Measurements from ENCODE around the gene PITPNC1. TPM values are rescaled to one million over a fixed set of nuclear protein-coding genes. Genes with fewer than 3 reads are reported as not detected.

PITPNC1 gene
- polyA plus RNA-seq, 1 donor from 2014 or later, result 18.8 TPM

DNA sequence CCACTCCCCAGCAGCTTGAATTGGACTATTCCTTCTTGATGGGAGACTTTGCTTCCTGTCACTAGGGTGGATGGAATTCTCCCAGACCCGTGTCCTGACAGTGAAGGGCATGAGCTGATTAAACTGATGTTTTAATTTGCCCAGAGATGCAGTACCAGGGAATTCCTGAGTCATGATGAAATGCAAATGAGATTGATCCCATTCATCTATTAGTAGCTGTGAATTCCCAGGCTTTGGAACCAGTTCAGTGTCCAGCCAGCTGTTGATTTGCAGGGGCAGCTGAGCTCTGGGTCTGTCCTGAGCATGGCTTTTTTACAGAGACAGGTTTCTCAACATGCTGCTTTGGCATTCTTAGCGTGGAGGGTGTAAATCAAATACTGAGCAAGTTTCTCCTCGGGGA lies 157.9 kb downstream of the PITPNC1 start:
- Histone ChIP-seq H3K9ac (ENCODE audit: low read length) (no peak overlapping the region), H3K9me2 (ENCODE audit: insufficient read depth, low read length) (no peaks in the 10 kb centered on the region), H3K4me2 (ENCODE audit: low read length) (no peak overlapping the region), H3K4me3 (ENCODE audit: low read length) (no peak overlapping the region), H3F3A (ENCODE audit: insufficient read depth, low read length, poor library complexity, severe bottlenecking) (no peaks in the 10 kb centered on the region), H4K20me1 (ENCODE audit: insufficient read depth) (no peaks in the 10 kb centered on the region), H3K27me3 (ENCODE audit: insufficient read depth, low read depth, low read length) (no peaks in the 10 kb centered on the region), H3K27ac (ENCODE audit: low read length) (no peak overlapping the region), H2AFZ (ENCODE audit: low read depth, low read length) (no peak overlapping the region), H3K79me2 (replicated peaks; ENCODE audit: insufficient read depth, low read length) (no peaks in the 10 kb centered on the region), H3K36me3 (ENCODE audit: insufficient read depth, low read length) (no peaks in the 10 kb centered on the region), H3K9me3 (ENCODE audit: low read length) (no peaks in the 10 kb centered on the region)
- TF ChIP-seq POLR2AphosphoS5 (IDR thresholded peaks at IDR 0.05) (no peak), SMC3 (conservative IDR thresholded peaks at IDR 0.05; ENCODE audit: poor library complexity) (no peak)

DNA sequence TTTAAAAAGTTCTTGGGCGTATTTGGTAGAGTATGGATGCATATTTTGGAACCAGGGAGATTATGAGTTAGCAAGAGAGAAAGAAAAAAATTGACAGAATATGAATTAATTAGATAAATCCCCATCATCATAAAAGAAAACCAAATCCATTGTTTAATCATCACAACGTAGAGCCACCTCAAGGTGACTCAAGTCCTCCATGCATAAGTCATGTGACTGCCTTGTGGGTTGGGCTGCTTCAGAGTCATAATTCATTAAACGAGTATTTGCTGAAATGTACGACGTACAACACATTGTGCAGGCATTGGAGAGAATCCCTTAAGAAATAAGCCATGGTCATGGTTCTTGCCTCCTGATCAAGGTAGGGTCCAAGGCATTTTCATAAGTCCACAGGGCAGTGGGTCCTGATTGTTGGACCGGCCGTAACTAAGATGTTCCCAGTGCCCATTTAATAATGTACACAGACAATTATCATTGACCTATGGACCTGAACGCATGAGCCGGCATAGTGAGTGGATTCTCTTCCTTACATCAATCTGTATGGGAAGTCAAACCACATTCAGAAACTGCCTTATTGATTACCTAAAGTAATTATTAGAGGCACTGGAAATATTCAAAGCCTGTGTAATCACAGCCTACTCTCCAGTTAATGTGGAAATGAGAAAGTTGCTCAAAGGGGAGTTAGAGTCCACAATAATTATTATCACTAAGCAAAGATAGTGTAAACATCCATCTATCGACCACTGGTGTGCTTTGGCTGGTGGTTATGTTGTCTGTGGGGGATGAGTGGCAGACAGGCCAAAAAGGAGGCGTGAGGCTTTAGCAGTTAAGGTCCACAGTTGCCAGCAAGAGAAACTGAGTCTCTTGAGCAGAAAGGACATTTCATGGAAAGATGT lies 165.4 kb downstream of the PITPNC1 start:
- Histone ChIP-seq H3K36me3 (ENCODE audit: insufficient read depth, low read length) (no peaks in the 10 kb centered on the region), H3K27ac (ENCODE audit: low read length) (no peak overlapping the region), H3F3A (ENCODE audit: insufficient read depth, low read length, poor library complexity, severe bottlenecking) (no peaks in the 10 kb centered on the region), H3K79me2 (replicated peaks; ENCODE audit: insufficient read depth, low read length) (no peaks in the 10 kb centered on the region), H3K4me3 (ENCODE audit: low read length) (no peak overlapping the region), H4K20me1 (ENCODE audit: insufficient read depth) (no peaks in the 10 kb centered on the region), H3K9me2 (ENCODE audit: insufficient read depth, low read length) (no peaks in the 10 kb centered on the region), H3K4me2 (ENCODE audit: low read length) (no peak overlapping the region), H3K9me3 (ENCODE audit: low read length) (no peaks in the 10 kb centered on the region), H2AFZ (ENCODE audit: low read depth, low read length) (no peak overlapping the region), H3K27me3 (ENCODE audit: insufficient read depth, low read depth, low read length) (no peaks in the 10 kb centered on the region), H3K9ac (ENCODE audit: low read length) (no peak overlapping the region)
- no peak for TF ChIP-seq RAD21 (conservative IDR thresholded peaks at IDR 0.05)
- TF ChIP-seq EP300 (conservative IDR thresholded peaks at IDR 0.05; ENCODE audit: poor library complexity, severe bottlenecking), result no peak

DNA sequence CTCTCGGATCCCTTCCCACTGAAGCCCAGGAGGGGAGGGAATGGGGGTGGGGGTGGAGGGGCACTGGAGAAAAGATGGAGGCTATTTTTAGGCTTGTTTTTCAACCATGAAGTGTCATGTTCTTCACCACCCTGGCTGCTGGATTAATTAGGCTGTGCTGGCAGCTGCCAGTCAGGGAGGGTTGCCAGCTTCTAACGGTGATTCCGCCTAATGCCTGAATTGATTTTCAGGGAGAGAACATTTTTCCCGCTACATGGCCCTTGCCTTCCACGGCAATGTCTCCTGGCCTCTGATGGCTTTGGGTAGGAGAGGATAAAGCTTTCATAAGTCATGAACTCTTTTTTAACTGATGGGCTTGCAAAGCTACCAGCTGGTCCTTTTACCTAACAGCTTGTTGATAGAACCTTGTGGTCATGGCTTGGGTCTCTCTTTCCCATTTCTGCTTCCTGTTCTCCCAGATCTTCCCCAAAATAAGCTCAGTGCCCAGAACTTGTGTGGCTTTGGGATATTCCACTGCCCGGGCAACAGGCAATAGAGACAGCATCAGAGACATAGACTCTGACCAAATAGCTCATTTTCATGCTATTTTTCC lies 167.4 kb downstream of the PITPNC1 start:
- Histone ChIP-seq H3K36me3 (ENCODE audit: insufficient read depth, low read length) (no peaks in the 10 kb centered on the region), H3K27ac (ENCODE audit: low read length) (no peak overlapping the region), H3F3A (ENCODE audit: insufficient read depth, low read length, poor library complexity, severe bottlenecking) (peaks cover 6% of the 10 kb centered on the region), H3K79me2 (replicated peaks; ENCODE audit: insufficient read depth, low read length) (no peaks in the 10 kb centered on the region), H3K9ac (ENCODE audit: low read length) (no peak overlapping the region), H3K4me2 (ENCODE audit: low read length) (no peak overlapping the region), H4K20me1 (ENCODE audit: insufficient read depth) (no peaks in the 10 kb centered on the region), H2AFZ (ENCODE audit: low read depth, low read length) (no peak overlapping the region), H3K9me3 (ENCODE audit: low read length) (no peaks in the 10 kb centered on the region), H3K9me2 (ENCODE audit: insufficient read depth, low read length) (no peaks in the 10 kb centered on the region), H3K4me3 (ENCODE audit: low read length) (no peak overlapping the region), H3K27me3 (ENCODE audit: insufficient read depth, low read depth, low read length) (no peaks in the 10 kb centered on the region)
- TF ChIP-seq, protein P1, sequence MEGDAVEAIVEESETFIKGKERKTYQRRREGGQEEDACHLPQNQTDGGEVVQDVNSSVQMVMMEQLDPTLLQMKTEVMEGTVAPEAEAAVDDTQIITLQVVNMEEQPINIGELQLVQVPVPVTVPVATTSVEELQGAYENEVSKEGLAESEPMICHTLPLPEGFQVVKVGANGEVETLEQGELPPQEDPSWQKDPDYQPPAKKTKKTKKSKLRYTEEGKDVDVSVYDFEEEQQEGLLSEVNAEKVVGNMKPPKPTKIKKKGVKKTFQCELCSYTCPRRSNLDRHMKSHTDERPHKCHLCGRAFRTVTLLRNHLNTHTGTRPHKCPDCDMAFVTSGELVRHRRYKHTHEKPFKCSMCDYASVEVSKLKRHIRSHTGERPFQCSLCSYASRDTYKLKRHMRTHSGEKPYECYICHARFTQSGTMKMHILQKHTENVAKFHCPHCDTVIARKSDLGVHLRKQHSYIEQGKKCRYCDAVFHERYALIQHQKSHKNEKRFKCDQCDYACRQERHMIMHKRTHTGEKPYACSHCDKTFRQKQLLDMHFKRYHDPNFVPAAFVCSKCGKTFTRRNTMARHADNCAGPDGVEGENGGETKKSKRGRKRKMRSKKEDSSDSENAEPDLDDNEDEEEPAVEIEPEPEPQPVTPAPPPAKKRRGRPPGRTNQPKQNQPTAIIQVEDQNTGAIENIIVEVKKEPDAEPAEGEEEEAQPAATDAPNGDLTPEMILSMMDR (IDR thresholded peaks at IDR 0.05; ENCODE audit: poor library complexity, severe bottlenecking), result no peak
- TF ChIP-seq EZH2 (IDR thresholded peaks at IDR 0.05; ENCODE audit: borderline replicate concordance, insufficient read depth, low read length, poor library complexity, severe bottlenecking) (no peak), REST (IDR thresholded peaks at IDR 0.05; ENCODE audit: borderline replicate concordance) (no peak), RAD21 (conservative IDR thresholded peaks at IDR 0.05) (no peak), POLR2AphosphoS5 (IDR thresholded peaks at IDR 0.05) (no peak), EP300 (conservative IDR thresholded peaks at IDR 0.05; ENCODE audit: poor library complexity, severe bottlenecking) (no peak), MXI1 (conservative IDR thresholded peaks at IDR 0.05; ENCODE audit: poor library complexity, severe bottlenecking) (no peak)

Measured in neural cell (in vitro differentiated cells).